BJ (cell line): ENCODE data around the gene RAD18. TPM values are rescaled to one million over a fixed set of nuclear protein-coding genes. Genes with fewer than 3 reads are reported as not detected.
A peak's percentile ranks its signal among the peaks of the same experiment; 100 is the strongest.

Source experiments
- CTCF ChIA-PET: fragments of 350-600 bp; formaldehyde crosslinking; extraction: SDS; loops from one replicate; lab custom pipeline; 2021; ENCODE audit warnings: antibody characterized with exemption, inconsistent platforms; lab: Yijun Ruan, JAX
- POLR2A ChIA-PET: fragments of 300-600 bp; sonication (Branson Sonifier 250); formaldehyde crosslinking; extraction: SDS; loops from one replicate; lab custom pipeline; 2021; ENCODE audit warnings: antibody characterized with exemption; lab: Charles Lee
- DNase-seq: peaks from one replicate; pipeline ENCODE4 v3.0.0-alpha.2; 2011; ENCODE audit warnings: low read depth
- H3K27me3 ChIP-seq: 2 replicates; pipeline ENCODE4 v1.6.0; 2011; ENCODE audit warnings: low read length; ENCODE audit not compliant: control insufficient read depth, insufficient read depth
- H3K36me3 ChIP-seq: 2 replicates; pipeline ENCODE4 v1.5.1; 2011; ENCODE audit warnings: low read length; ENCODE audit not compliant: control insufficient read depth, insufficient read depth
- H3K4me3 ChIP-seq: 2 replicates; pipeline ENCODE4 v1.5.1; 2011; ENCODE audit warnings: low read depth, mild to moderate bottlenecking, control low read depth, low read length
- CTCF ChIP-seq: IDR thresholded peaks from 2 replicates; pipeline ENCODE4 v1.5.1; 2011; ENCODE audit warnings: low read depth, mild to moderate bottlenecking, control low read depth, inconsistent platforms, low read length, moderate library complexity; ENCODE audit not compliant: insufficient read depth
- polyA plus RNA-seq: library from polyadenylated mRNA; depleted of rRNA; stranded (reverse); fragments of >200 nt; gene quantifications from 2 replicates; pipeline ENCODE4 v1.2.3, GENCODE V29; 2011

Gene RAD18
- polyA plus RNA-seq, 1 experiment: 13.8 TPM

- DNase-seq: no peak
- Histone ChIP-seq H3K27me3 (no peaks in the 10 kb centered on the region), H3K4me3 (no peak overlapping the region), H3K36me3 (0 out of 2 replicates have a peak, but pooled peaks cover 2% of the 10 kb centered on the region)
- POLR2A ChIA-PET: interaction anchor here (0.7 kb wide), 1 partner anchor 161 kb away, joined by 5 read pairs; no protein-coding TSS in a partner anchor
- CTCF ChIA-PET: interaction anchor here (0.7 to 4.2 kb wide), 5 partner anchors 8 to 105 kb away, joined by 3 to 21 read pairs (median 5); partner anchors contain the start of gene OXTR
- TF ChIP-seq CTCF: no peak
Observed at GRCh38 chr3:8873740-8874139, 89.5 kb downstream of the RAD18 start.

DNA sequence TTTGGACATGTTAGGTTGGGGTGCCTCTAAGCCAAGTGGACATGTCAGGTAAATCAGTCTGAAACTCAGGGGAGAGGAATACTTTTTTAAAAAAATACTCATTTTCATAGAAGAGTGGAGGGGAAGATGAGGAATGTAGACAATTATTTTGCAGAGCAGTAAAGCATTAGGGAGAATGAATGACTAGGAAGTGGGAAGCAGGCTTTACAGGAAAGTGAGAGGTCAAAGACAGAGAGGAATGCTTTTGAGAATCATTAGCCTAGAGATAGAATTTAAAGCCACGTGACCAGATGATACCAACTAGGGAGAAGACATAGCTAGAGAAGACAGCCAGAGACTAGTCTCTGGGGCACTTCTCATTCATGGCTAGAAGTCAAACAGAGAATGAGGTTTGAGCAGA lies 91.0 kb downstream of the RAD18 start:
- no peak for TF ChIP-seq CTCF
- no peak for DNase-seq
- ChIA-PET CTCF (interaction anchor here (0.7 to 4.2 kb wide), 3 partner anchors 15 to 103 kb away, joined by 4 to 21 read pairs (median 11); partner anchors contain the start of gene OXTR), POLR2A (interaction anchor here (1.3 kb wide), 1 partner anchor 20 kb away, joined by 5 read pairs; no protein-coding TSS in a partner anchor)
- 0 out of 2 replicates have a peak, but pooled peaks cover 2% of the 10 kb centered on the region for H3K36me3 ChIP-seq
- no peaks in the 10 kb centered on the region for H3K27me3 ChIP-seq
- no peak overlapping the region for H3K4me3 ChIP-seq

DNA sequence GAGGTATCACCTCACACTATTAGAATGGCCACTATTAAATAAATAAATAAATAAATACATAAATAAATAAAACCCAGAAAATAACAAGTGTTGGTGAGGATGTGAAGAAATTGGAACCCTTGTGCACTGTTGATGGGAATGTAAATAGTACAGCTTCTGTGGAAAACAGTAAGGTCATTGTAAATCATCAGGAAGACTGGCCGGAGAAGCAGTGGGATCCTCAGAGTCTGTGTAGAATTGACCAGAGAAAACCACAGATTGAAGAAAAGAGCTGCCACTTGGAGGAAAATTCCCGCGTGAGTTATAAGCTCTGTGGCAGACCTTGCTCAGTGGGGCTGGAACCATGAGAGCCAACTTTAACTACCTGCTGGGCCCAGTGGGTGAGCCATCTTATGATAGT lies 92.0 kb downstream of the RAD18 start:
- H3K4me3 ChIP-seq: no peak overlapping the region
- ChIA-PET CTCF (interaction anchor here (4.2 kb wide), 1 partner anchor 102 kb away, joined by 21 read pairs; the partner anchor contains the start of gene OXTR), POLR2A (no interaction called here)
- TF ChIP-seq CTCF: no peak
- H3K36me3 ChIP-seq: no peaks in the 10 kb centered on the region
- no peak for DNase-seq
- no peaks in the 10 kb centered on the region for H3K27me3 ChIP-seq

DNA sequence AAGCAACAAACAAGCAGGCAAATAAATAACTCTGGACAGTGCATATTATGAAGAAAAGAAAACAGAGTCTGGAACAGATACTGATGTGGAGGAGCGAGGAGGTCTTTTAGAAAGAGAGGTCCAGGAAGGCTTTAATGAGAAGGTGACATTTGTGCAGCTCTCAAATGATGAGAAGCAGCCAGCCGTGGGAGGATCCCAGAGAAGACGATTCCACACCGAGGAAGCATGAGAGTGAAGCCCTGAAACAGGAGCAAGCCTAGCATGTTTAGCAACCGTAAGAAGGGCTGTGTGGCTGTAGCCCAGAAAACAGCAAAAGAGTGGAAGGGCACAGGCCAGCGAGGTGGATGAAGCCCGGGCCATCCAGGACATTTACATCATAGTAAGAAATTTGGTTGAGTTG lies 93.1 kb downstream of the RAD18 start:
- TF ChIP-seq CTCF: no peak
- DNase-seq: no peak
- ChIA-PET POLR2A (interaction anchor here (1.0 kb wide), 1 partner anchor 19 kb away, joined by 6 read pairs; no protein-coding TSS in a partner anchor), CTCF (interaction anchor here (0.6 to 3.8 kb wide), 3 partner anchors 15 to 105 kb away, joined by 3 to 21 read pairs (median 7); partner anchors contain the start of gene OXTR)
- H3K4me3 ChIP-seq: no peak overlapping the region
- H3K36me3 ChIP-seq: no peaks in the 10 kb centered on the region
- H3K27me3 ChIP-seq: no peaks in the 10 kb centered on the region

DNA sequence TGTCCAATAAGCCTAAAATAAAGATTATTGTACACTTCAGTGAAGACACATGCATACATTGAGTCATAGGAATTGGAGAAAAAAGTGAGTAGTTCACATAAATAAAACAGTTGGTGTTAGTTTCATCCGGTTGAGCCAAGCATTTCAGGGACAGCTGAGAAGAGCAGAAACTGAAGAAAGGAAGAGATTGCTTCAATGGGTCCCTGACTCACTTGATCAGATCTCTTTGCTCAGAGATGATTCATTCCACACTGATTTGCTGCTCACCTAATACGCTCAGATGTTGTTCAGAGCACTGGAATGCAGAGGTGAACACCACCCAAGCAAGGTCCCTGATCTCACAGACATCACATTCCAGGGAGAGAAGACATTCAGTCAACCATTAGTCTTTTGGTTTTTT lies 93.7 kb downstream of the RAD18 start:
- ChIA-PET CTCF (interaction anchor here (0.6 to 3.8 kb wide), 4 partner anchors 15 to 104 kb away, joined by 3 to 21 read pairs (median 5); partner anchors contain the start of gene OXTR), POLR2A (interaction anchor here (0.7 to 1.0 kb wide), 3 partner anchors 18 to 21 kb away, joined by 3 to 6 read pairs (median 4); no protein-coding TSS in a partner anchor)
- Histone ChIP-seq H3K36me3 (no peaks in the 10 kb centered on the region), H3K4me3 (no peak overlapping the region), H3K27me3 (no peaks in the 10 kb centered on the region)
- TF ChIP-seq CTCF: no peak
- DNase-seq: peak; percentile 90
